GM19099 (cell line): ENCODE measurements around the gene CNPY3.

Source experiments
- POLR2A ChIP-seq: IDR thresholded peaks from 3 replicates; pipeline ENCODE4 v1.6.1; 2011; ENCODE audit warnings: low read depth; ENCODE audit not compliant: insufficient read length; ENCODE audit errors: extremely low read depth

The CNPY3 gene

GRCh38 chr6:42942444-42942843, 13.2 kb downstream of the CNPY3 start:
- no peak for TF ChIP-seq POLR2A

- no peak for TF ChIP-seq POLR2A
These were observed 18.7 kb downstream of the CNPY3 start for GRCh38 chr6:42947950-42948349.

DNA sequence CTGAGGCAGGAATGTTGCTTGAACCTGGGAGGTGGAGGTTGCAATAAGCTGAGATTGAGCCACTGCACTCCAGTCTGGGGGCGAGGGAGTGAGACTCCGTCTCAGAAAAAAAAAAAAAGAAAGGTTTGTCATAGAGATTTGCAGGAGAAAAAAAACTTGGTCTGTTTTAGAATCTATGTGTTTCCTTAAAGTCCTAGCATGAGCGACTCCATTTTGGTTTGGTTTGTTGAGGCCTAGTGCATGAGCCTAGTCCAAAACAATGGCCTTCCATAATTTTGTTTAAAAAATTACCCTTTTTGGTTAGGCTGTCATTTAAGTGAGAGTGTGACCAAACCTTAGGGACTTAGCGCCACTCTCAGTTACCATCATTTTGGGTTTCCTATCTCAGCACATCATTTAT, 23.1 kb downstream of the CNPY3 start:
- TF ChIP-seq POLR2A, result no peak

- TF ChIP-seq POLR2A, result no peak
These were observed 28.8 kb downstream of the CNPY3 start for GRCh38 chr6:42958125-42958524.

DNA sequence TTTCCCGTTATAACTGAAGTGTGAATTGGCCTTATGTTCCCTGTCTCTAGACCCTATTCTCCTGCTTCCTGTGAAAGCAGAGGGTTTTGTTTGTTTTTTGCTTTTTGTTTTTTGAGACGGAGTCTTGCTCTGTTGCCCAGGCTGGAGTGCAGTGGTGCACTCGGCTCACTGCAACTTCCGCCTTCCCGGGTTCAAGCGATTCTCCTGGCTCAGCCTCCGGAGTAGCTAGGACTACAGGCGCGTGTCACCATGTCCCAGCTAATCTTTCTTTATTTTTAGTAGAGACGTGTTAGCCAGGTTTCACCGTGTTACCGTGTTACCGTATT, 30.6 kb downstream of the CNPY3 start:
- TF ChIP-seq POLR2A, result no peak

DNA sequence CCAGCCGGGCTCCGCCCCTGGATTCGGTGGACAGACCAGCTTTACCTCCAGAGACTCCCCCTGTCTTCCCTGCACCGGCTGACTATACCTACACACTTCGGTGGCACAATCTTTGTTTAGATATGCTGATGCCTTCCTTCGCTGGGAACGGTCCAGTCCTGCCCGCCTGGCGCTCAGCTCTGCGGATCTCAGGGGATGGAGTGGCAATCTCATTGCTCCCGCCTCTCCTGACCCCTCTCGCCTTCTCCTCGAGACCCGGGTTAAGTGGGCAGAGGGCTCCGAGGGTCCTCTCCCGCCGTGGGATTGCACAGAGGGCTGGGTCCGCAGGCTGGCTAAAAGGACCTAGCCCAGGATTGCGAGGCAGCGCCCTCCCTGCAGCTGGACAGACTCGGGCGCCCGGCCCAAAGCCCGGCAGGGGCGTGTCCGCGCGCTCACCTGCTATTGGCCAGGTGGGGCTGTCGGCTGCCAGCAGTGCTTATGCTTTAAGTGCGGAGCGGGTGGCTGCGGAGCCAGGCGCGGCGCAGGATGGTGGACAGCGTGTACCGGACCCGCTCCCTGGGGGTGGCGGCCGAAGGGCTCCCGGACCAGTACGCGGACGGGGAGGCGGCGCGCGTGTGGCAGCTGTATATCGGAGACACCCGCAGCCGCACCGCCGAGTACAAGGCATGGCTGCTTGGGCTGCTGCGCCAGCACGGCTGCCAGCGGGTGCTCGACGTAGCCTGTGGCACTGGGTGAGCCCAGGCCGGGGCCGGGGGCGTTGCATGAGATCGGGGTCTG, 31.2 kb downstream of the CNPY3 start, which contains the start of gene GNMT:
TSS of gene GNMT (plus strand) at position 512 of the 777 bp plus-strand sequence. CDS start at position 526, 14 bp downstream.
- TF ChIP-seq POLR2A, result no peak

DNA sequence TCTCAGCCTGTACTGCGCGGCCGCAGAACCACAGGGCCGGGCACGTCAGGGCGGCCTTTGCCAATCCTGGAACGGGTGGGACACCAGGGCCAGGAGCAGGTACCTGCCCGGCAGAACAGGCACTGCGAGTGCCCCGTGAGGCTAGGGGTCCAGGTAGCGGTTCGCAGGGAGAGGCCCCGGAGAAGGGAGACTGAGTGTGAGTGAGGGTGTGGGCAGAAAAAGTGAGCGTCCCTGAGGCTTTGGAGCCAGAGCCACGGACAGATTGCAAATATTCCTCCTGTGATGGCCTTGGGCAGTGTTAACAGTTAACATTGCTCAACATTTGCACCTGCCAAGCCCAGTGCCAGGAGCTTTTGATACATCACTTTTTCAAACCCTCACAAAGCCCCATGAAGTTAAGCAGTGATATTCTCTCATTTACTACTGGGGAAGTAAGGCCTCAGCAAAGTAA, 31.8 kb downstream of the CNPY3 start:
- TF ChIP-seq POLR2A, result no peak

- TF ChIP-seq POLR2A, result no peak
These were observed 32.8 kb downstream of the CNPY3 start for GRCh38 chr6:42962096-42962495.

DNA sequence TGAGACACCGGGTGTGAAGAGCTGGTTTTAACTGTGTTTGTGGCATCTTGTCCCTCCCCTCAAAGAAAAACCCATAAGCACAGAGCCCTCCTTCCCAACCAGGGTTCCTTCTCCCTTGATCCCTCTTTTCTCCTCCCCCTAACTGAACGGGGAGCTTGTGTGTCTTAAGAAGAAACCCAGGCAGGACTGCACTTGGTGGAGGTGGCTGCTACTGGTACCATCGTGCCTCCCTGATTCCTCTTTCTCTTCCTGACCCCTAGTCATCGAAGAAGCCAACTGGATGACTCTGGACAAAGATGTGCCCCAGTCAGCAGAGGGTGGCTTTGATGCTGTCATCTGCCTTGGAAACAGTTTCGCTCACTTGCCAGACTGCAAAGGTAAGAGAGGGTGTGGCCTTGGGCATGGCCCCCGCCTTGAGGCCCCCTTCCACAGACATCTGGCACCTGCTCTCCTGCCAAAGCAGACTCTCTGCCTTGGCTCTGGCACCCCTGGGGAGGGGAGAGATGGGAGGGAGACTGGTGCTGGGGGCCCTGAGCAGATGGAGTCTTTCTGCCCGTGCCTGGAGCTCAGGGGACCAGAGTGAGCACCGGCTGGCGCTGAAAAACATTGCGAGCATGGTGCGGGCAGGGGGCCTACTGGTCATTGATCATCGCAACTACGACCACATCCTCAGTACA, 33.4 kb downstream of the CNPY3 start:
- no peak for TF ChIP-seq POLR2A

GRCh38 chr6:42963179-42963854, 34.0 kb downstream of the CNPY3 start:
- TF ChIP-seq POLR2A, result no peak

DNA sequence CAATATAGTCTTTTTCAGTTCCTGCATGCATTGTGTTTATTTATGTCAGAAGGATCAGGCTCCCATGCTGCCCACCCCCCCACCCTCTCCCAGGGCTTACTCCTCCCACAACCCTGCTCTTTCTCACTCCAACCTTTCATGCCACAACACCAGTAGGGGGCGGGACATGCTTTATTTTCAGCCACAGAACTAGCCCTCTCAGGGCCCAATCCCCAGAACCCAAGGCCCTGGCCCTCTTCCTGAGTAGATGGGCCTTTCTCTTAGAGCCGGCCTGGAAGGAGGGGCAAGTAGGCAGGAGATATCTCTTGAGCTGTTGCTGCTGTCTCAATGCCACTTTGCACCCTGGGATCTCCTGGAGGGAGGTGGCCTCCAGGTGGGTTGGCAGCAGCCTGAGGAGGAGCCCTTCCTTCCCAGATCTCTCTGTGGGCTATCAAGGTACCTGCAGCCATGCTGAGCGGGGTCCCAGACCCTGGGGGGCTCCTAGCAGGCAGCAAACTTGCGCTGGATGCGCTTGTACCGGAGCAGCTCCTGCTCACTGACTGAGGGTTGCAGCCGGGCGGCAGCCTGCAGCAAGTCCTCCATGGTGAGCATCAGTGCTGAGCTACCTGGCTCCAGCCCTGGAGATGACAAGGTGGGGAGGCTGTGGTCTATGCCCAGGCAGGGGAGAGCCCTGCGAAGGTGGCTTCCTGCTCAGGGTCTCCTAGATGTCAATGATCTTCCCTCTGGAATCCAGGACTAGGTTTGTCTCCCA, 34.8 kb downstream of the CNPY3 start:
- no peak for TF ChIP-seq POLR2A

DNA sequence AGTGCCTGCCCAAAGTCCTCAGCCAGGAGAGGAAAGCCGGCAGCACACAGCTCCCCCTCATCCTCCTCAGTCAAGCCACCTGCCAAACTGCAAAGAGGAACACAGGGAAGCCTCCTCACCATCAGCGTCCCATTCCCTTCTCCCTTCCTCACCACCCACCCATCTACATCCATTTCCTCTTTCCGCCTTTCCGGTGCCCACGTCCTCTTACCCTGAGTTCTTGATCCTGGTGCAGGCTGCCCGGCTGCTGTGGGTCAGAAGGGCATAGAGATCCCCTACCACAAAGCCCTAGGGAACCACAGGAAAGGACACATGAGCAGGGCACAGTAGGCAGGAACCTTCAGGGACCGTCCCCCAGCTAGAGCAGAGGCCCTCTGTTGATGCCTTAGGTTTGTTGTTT, 37.3 kb downstream of the CNPY3 start:
- TF ChIP-seq POLR2A, result no peak

GRCh38 chr6:42967228-42967627, 37.9 kb downstream of the CNPY3 start:
- TF ChIP-seq POLR2A, result no peak

- no peak for TF ChIP-seq POLR2A
These were observed 38.9 kb downstream of the CNPY3 start for GRCh38 chr6:42968126-42968701.

DNA sequence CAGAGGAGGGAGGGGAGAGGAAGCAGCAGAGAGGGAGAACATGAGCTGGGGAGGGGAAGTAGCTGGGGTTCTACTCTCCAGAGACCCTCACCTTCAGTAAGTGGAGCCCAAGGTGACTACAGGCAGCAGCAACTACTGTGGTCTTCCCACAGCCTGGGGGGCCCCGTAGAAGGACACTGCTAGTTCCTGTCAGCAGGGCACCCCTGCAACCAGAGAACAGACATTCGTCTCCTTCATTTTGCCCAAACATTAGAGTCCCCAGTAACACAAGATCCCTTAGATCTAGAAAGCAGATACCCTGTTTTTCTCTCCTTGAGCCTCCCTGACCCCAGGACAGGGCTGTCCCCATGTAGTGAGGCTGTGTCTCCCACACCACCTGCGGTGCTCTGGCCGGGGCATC, 39.5 kb downstream of the CNPY3 start:
- TF ChIP-seq POLR2A, result no peak
